Hematopoietic multipotent progenitor cell treated with erythropoietin and hydrocortisone succinate and interleukin-3 and kit ligand, for 17 days (in vitro differentiated cells): ENCODE results near the gene TM4SF5.

Experiments used
- DNase-seq: peaks from one replicate; pipeline ENCODE4 v3.0.0-alpha.2; 2015; ENCODE audit warnings: low spot score

The TM4SF5 gene

DNA sequence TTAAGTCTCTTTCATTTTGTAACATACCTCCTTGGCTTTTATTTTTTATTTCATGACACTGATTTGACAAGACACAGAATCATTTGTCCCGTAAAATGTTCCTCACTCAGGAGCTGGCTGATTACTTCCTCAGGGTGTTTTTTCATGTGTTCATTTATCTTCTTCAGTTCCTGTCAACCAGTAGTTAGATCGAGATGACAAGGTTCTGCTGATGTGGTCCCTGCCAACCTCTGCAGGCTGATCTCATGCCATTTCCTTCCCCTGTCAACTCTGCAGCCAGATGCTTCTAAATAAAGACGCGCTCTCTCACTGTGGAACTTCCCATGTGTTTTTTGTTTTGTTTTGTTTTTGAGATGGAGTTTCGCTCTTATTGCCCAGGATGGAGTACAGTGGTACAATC is 23.8 kb upstream of the TM4SF5 start:
- no peak for DNase-seq

GRCh38 chr17:4748686-4749085 is 23.0 kb upstream of the TM4SF5 start:
- no peak for DNase-seq

GRCh38 chr17:4750606-4751005 is 21.1 kb upstream of the TM4SF5 start:
- no peak for DNase-seq

DNA sequence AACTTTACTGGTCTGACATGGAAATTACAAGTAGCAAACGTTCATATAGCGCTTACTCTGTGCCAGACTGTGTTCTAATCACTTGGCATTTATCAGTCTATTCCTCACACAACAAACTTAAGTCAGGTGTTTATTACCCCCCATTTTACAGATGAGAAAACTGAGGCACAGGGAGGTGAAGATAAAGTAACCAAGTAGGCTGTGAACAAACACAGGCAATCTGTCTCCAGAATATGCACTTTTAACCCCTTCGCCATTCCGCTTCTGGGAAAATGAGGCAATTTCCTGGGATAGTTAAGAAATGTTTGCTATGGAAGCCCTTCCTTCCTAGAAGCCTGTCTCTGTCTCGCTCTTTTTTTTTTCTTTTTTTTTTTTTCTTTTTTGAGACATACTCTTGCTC is 19.8 kb upstream of the TM4SF5 start:
- DNase-seq = no peak

DNA sequence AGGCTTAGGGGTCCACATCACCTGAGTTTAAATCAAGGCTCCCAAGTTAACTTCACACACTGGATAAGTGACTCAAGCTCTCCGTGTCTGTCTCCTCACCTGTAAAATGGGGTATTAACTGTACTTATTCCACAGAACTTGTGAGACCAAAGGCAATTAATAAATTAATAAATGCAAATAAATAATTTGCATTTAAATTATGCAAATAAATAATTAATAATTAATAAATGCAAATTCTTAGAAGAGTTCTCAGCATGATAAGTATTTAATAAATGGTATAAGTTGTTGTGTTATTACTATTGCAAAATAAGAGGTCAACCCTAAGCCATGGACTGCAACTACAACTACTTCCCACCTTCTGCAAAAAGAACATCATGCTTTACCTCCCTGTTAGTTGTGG is 18.3 kb upstream of the TM4SF5 start:
- DNase-seq = no peak

DNA sequence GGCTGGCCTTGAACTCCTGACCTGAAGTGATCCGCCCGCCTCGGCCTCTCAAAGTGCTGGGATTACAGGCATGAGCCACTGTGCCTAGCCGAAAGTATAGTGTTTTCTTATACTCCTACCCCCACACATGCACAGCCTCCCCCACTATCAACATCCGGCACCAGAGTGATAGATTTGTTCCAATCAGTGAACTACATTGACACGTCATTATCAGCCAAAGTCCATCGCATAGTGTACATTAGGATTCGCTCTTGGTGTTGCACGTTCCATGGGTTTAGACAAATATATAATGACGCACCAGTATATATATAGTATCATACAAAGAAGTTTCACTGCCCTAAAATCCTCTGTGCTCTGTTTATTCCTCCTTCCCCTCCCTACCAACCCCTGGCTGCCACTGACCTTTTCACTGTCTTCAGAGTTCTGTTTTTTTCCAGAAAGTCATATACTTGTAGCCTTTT is 11.9 kb upstream of the TM4SF5 start:
- DNase-seq = no peak

- DNase-seq = no peak
Observed at GRCh38 chr17:4764595-4764994, 7.1 kb upstream of the TM4SF5 start.

- no peak for DNase-seq
Observed at GRCh38 chr17:4766201-4766600, 5.5 kb upstream of the TM4SF5 start.

DNA sequence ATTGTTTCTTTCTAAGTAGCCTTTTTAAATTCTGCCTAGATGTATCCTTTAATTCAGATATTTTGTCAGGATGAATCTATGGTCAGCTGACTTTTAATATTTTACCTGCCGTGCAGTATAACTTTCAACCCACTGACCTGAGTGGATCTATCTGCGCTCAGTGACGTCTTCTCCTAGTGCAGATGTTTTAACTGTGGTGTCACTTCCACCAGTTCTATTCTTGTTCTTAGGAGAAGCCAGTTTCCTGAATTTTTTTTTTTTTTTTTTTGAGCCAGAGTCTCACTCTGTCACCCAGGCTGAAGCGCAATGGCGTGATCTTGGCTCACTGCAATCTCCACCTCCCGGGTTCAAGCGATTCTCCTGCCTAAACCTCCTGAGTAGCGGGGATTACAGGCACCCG is 5.0 kb upstream of the TM4SF5 start:
- DNase-seq = no peak

GRCh38 chr17:4768298-4768697 is 3.4 kb upstream of the TM4SF5 start:
- no peak for DNase-seq

- no peak for DNase-seq
Observed at GRCh38 chr17:4769628-4770027, 2.1 kb upstream of the TM4SF5 start.

- no peak for DNase-seq
Observed at GRCh38 chr17:4772235-4772613, 538 bp downstream of the TM4SF5 start.

DNA sequence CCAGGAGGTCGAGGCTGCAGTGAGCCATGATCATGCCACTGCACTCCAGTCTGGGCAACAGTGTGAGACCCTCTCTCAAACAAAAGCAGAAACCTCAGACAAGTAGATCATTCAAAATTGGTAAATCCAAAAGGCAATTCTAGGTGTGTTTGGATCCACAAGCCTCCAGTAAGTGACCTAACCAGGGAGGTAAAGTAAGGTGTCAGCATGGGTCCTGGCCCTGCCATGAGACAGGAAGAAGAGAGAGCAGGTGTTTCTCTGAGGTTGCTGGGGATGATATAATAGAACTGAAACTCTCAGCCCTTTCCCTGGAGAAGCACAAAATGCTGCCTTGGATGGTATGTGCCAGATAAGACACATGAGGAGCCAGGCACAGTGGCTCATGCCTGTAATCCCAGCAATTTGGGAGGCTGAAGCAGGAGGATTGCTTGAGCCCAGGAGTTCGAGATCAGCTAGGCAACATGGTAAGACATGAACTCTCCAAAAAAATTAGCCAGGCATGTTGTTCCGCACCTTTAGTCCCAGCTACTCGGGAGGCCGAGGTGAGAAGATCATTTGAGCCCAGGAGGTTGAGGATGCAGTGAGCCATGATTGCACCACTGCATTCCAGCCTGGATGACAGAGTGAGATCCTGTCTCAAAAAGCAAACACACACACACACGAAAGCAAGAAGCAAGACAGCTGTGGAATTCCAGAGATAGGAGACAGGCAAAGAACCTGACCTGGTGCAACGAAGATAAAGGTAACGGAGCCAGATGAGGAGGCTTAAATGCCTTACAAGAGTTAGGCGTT is 6.5 kb downstream of the TM4SF5 start:
- DNase-seq = no peak

DNA sequence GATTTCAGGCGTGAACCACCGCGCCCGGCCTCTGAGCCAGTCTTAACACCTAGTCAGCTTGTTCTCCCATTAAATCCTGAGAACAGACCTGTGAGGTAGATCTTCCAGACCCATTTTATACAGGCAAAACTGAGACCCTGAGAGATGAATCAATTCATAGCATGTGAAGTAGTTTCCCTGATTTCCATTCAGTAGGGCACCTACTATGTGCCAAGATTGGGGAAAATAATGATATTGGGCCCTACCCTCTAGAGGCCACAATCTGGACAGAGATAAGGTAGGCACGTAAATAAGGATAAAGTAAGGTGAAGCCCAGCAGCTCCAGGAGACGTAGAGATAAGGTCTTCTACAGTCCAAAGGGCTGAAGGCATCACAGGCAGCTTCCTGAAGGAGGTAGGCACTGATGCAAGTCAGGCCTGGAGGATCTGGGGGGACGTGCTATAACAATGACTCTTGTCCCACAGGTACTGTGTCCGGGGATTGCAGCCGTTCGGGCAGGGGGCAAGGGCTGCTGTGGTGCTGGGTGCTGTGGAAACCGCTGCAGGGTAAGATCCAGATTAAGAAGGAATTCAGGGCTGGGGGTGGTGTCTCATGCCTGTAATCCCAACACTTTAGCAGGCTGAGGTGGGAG is 8.8 kb downstream of the TM4SF5 start:
- DNase-seq = no peak

DNA sequence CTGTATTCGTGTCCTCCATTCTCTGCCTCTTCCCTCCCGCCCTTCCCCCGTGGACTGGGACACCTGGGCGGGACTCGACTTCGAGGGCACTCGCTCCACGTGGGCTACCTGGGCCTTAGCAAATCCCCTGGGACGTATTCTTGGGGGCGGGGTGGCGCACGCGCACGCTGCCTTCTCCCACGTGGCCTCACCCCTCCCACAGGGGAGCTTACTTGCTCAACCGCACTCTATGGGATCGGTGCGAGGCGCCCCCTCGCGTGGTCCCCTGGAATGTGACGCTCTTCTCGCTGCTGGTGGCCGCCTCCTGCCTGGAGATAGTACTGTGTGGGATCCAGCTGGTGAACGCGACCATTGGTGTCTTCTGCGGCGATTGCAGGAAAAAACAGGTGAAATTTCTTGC is 11.0 kb downstream of the TM4SF5 start:
- peak; percentile 44 for DNase-seq

DNA sequence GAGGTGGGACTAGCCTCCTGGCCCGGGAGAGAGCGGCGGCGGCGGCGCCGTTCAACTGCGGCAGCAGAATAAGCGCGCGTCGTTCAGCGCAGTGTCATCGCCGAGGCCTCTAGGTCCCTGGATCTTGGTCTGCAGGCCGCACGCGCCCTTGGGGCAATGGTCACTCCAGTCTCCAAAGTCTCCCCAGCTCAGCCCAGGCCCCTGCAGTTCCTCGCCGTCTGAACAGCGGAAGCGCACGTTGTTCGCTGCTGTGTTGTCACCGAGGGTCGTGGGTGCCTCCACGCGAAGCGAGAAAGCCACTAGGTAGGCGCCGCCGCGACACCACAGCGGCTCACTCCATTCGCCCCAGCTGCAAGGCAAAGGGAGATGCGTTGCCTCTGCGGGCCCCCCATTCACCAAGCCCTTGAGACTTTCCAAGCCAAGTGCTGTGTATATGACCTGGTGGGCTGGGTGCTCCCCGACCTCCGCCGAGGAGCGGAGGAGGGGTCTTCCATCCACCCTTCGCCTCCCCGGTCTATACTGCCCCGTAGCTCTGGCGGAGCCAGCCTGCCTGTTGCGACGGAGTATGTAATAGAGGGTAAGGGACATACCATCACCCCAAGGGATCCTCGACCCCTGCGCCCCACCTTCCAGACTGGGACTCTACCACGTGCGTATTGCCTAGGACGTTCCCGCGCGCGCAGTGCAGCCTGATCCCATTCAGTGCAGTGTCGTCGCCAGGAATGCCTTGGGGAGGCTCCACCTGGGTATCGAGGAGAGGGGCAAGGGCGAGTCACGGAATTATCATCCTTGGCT is 13.8 kb downstream of the TM4SF5 start:
- DNase-seq = no peak

DNA sequence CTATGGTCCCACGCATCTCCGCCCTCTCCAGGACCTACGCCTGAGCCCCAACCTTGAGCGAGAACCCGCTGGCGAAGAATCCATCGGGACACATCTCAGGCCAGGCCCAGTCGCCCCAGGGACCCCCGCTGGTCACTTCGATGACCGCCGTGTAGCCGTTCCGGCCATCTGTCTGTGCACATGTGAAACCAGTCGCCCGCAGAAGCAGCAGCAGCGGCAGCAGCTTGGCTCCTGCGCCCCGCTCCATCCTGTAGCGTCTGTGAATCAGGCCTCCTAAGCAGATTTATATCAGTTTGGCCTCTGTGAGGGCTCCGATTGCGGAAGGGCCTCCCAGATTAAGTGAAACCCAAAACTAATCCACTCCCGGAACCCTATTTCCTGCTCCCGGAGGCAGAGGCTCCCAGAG is 14.4 kb downstream of the TM4SF5 start, which contains the start of gene VMO1:
TSS of gene VMO1 (minus strand) at position 259 of the 406 bp plus-strand sequence. CDS start at position 247, 12 bp downstream.
- DNase-seq = no peak

- DNase-seq = no peak
Observed at GRCh38 chr17:4786516-4786915, 14.8 kb downstream of the TM4SF5 start.

GRCh38 chr17:4788159-4788806 is 16.6 kb downstream of the TM4SF5 start:
- no peak for DNase-seq

DNA sequence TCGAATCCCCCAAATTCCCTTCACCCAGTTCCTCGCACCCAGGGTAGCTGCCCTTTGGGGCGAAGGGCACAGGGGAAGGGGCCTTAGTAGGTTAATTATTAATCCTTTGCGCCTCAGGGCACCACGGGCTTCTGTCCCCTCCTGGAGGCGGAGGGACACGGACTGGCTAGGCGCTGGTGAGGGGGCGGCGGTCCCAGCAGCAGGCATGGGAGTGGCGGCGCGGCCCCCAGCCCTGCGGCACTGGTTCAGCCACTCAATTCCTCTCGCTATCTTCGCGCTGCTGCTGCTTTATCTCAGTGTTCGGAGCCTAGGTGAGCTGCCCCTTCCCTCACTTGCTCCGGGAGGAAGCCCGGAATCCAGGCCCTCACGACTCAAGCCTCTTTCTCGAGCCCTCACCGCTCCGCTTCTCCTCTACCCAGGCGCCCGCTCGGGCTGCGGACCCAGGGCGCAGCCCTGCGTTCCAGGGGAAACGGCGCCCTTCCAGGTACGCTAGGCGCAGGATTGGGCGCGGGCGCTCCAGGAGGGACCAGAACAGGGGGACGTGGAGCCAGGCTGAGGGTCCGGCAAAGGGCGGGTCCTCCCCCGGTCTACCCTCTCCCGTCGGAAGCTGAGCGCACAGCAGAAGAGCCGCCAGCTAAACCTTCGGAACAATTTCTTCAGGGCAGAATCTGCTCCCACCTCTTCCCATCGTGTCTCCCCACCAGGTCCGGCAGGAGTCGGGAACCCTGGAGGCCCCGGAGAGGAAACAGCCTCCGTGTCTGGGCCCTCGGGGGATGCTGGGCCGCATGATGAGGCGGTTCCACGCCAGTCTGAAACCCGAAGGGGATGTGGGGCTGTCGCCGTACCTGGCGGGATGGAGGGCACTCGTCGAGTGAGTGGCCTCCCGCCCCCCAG is 17.4 kb downstream of the TM4SF5 start, which contains the start of gene GLTPD2:
TSS of gene GLTPD2 (plus strand) at position 158 of the 894 bp plus-strand sequence. CDS start at position 206, 48 bp downstream.
- no peak for DNase-seq

GRCh38 chr17:4789701-4789950 is 17.9 kb downstream of the TM4SF5 start:
- DNase-seq = no peak
